Activated CD8-positive, alpha-beta memory T cell treated with anti-CD3 and anti-CD28 coated beads for 24 hours (primary cell): ENCODE results near the gene GALNT9.
"Not testable (repeated sequence)": the region's sequence is repeated elsewhere in the genome, so short reads cannot be mapped to it uniquely, and the experiment has no call there.

Source experiments
- DNase-seq: peaks from one replicate; pipeline ENCODE4 v3.0.0-alpha.2; 2020

The GALNT9 gene

DNA sequence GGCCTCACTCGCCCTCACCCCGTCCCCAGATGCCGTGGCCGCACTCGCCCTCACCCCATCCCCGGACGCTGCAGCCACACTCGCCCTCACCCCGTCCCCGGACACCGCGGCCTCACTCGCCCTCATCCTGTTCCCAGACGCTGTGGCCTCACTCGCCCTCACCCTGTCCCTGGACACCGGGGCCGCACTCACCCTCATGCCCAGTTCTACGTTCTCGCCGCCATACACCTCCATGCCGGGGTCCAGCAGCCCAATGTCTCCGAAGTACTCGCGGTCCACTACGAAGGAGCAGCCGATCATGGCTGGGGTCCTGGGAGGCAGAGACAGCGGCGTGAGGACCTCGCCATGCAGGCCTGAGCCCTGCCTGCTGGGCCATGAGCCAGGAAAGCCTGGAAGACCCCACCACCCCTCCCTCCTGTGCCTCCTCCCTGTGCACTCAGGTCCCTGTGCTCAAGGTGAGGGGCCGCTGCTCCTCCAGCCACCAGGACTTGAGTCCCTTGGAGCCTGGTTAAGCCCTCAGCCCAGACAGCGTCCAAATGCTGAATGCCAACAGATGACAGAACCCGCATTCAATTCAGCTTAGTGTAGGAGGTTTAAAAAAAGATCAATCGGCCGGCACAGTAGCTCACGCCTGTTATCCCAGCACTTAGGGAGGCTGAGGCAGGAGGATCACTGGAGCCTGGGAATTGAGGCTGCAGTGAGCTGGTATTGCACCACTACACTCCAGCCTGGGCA, 81.5 kb downstream of the GALNT9 start:
- DNase-seq: no peak

DNA sequence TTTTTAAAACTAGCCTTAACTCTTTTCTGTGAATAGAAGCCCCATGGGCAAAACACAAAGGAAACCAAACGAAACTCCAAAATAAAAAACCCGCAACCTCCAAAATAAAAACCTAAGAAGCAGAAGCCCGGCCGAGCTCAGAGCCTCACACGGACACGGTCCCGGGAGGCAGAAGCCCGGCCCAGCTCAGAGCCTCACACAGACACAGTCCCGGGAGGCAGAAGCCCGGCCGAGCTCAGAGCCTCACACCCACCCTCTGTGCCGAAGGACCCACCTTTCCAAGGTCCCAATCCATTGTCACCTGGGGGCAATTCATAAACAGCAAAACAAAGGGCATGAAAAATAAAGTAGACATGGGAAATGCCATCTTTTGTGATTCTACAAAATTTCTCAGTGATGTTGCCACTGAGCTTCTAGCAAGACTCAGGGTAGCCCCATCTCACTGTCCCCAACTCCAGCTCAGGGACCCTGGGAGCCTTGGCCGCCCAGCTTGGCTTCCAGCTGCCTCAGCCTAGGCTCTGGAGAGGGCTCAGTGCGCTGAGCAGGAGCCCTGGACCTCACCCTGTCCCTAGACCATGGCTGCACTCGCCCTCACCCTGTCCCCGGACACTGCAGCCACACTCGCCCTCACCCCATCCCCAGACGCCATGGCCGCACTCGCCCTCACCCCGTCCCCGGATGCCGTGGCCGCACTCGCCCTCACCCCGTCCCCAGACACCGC, 82.2 kb downstream of the GALNT9 start:
- DNase-seq: no peak

DNA sequence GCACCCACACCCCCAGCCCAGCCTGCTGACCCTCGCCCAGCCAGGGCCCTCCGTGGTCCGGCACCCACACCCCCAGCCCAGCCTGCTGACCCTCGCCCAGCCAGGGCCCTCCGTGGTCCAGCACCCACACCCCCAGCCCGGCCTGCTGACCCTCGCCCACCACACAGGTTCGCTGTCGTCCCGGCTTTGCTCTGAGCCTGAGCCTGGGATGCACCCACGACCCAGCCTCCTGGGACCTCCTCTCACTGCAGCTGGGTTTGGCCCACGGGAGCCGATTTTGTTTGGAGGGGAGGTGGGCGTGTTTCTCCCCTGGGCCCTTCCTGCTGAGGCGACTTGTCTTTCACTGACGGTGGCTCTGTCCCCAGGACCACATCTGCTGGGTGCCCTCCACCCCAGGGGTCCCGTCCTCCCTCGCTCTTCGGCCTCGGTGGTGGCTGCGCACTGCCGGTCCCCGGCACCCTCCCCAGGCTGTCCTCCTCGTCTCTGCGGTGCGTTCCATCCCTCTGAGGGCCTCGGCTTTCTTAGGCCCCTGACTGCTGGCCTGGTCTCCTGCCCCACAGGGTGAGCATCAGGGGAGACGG, 83.8 kb downstream of the GALNT9 start:
- no peak for DNase-seq

DNA sequence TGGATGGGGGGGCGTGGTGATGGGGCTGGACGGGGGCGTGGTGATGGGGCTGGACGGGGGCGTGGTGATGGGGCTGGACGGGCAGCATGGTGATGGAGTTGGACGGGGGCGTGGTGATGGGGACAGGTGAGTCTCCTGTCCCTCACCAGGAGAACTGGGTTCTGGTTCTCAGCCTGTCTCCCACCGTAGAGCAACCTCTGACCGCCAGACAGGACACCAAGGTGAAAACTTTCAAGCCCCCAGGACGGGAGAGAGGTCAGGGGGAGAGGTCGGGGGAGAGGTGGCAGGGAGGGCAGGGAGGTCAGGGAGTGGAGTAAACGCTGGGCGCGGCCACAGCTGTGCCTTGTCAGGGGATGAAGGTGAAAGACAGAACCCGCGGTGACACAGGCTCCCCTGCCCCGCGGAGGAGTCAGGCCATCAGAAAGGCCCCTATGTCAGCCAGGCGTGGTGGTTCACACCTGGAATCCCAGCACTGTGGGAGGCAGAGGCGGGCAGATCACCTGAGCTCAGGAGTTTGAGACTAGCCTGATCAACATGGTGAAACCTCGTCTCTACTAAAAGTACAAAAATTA, 84.6 kb downstream of the GALNT9 start:
- DNase-seq: no peak

DNA sequence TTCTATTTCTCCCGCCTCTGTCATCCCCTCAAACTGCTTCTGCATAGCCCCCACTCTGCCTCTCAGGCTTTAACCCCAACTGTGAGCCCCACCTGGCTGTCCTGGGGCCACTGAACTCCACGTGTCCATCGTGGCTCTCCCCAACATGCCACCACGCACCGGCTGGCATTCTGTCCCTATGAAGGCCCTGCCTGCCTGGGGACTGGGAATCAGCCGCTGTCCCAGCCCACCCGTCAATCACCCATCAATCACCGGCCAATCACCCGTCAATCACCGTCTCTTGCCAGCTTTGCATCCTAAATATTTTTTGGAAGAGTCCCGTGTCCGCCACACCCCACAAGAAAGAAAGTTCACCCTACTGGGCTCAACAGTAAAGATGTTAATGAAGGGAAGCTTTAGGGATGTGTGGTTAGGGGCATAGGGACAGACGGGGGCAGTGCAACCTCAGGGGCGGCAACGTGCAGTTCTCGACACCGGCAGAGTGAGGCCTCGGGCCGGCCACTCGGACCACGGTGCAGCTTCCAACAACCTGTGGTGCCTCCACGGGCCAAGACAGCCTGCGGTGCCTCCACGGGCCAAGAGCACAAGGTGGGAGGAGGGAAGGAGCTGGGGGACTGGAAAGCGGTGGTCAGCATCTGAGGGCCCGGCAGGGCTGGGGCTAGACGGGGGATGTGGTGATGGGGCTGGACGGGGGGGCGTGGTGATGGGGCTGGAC, 85.6 kb downstream of the GALNT9 start:
- DNase-seq: no peak

DNA sequence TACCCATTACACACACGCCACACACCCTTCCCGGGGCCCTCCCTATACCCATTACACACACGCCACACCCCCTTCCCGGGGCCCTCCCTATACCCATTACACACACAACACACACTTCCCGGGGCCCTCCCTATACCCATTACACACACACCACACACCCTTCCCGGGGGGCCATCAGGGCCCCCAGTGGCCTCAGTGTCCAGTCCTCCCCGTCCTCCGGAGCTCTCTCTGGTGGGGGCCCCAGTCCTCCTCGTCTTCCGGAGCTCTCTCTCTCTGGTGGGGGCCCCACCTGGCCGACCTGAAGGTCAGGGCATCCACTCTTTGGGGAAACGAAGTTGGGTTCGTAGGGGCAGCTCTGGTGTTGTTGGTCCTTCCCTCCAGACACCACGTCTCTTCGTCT, 86.2 kb downstream of the GALNT9 start:
- DNase-seq: not testable (repeated sequence)

DNA sequence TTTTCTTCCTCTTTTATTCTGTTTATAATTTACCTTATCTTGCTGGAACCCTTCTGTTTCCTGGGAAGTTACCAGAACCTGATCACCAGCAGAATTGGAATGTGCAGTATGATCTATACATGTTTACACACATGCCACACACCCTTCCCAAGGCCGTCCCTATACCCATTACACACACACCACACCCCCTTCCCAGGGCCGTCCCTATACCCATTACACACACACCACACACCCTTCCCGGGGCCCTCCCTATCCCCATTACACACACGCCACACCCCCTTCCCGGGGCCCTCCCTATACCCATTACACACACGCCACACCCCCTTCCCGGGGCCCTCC, 88.8 kb downstream of the GALNT9 start:
- not testable (repeated sequence) for DNase-seq

DNA sequence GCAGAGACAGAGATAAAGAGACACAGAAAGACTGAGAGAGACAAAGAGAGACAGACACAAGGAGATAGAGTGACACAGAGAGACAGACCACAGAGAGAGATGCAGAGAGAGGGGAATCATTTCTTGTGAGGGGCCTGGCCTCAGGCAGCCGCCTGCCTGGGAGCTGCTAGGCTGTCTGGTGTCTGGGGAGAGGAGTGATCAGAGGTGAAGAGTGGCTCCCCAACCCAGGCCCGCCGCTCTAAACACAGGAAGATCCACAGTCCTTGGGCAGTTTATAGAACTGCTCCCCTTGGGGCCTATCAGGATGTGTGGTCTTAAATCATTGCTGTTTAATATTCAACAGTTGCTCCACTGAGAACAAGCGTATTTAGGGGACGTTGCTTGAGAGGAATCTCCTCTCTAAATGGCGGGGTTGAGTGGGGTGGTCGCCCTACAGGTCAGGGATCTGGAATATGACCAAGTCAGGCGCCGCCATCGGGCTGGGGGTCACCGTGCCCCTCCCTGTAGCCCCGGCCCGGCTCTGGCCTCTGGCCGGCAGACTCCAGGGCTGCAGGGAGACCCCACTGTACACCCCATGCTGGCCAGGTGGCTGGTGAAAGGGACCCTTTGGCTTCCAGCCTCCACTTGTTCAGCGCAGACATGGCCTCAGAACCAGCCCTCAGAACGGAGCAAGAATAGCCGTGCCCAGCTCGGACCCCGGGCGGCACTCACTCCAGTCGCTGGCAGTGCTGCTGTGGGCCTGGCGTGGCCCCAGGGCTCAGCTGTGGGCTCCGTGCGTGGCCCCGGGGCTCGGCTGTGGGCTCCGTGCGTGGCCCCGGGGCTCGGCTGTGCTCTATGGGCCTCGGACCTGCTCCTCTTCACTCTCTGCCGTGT, 89.4 kb downstream of the GALNT9 start:
- DNase-seq: no peak

DNA sequence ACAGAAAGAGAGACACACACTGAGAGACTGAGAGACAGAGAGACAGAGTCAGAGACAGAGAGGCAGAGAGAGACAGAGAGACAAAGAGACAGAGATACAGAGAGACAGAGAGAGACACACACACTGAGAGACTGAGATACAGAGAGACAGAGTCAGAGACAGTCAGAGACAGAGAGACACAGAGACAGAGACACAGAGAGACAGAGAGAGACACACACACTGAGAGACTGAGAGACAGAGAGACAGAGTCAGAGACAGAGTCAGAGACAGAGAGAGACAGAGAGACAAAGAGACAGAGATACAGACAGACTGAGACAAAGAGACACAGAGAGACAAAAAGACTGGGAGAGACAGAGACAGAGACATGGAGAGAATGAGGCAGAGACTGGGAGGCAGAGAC, 90.0 kb downstream of the GALNT9 start:
- DNase-seq: no peak

DNA sequence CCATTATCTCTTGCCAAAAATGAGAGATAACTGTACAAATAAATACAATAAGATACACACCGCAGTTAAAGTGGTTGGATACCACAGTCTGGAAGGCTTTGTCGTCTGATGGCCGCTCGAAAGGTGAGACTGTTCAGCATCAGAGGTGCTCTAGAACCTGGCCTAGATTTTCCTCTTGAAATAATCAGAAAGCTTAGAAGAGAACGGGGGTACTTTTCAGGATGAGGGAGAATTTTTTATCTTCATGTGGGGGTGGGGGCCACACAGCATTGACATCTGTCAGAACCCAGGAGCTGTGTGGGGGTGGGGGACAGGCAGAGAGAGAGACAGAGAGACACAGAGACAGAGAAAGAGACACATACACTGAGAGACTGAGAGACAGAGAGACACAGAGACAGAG, 90.5 kb downstream of the GALNT9 start:
- no peak for DNase-seq

DNA sequence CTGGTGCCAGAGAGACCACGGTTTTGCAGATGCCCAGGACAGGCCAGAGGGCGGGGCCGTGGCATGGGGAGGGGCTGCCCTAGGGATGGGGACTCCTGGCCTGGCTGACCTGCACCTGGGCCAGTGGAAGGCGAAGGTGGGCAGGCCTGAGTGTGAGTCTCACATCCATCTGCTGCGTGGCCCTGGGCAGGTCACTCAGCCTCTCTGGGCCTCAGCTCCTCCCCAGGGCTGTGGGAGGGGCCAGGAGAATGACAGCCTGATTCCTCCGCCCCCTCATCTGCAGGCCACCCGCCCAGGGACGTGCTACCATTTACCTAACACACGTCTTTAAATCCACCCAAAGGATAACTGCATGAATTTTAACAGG, 90.9 kb downstream of the GALNT9 start:
- no peak for DNase-seq

DNA sequence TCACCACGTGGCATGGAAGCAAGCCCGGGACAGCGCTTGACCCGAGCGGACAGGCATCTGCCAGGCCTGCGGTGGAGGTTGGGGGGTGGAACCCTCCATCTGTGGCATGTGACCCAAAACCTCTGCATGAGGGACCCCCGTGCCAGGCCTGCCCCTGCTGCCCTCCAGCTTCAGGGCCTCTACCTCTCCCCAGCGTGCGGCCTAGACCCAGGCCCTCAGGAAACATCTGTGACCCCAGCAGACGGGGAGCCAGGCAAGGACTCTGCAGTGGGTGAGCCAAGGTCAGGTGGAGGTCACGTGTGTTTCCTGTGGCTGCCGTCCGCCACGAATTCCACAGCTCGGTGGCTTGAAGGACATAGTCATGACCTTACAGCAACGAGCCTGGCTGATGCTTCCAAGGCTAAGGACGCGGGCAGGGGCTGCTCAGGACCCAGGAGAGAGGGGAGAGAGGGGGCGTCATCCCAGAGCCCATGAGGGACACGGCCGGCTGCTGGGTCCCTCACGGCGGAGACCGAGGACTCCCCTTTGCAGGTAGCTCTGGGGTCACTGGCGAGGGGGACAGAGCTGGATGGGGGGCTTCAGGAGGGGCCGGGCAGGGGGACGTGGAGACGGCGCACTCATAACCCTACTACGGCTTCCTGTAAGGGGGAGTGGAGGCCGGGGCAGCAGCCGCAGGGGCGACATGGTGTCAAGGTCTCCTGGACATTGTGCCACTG, 91.5 kb downstream of the GALNT9 start:
- DNase-seq: no peak

DNA sequence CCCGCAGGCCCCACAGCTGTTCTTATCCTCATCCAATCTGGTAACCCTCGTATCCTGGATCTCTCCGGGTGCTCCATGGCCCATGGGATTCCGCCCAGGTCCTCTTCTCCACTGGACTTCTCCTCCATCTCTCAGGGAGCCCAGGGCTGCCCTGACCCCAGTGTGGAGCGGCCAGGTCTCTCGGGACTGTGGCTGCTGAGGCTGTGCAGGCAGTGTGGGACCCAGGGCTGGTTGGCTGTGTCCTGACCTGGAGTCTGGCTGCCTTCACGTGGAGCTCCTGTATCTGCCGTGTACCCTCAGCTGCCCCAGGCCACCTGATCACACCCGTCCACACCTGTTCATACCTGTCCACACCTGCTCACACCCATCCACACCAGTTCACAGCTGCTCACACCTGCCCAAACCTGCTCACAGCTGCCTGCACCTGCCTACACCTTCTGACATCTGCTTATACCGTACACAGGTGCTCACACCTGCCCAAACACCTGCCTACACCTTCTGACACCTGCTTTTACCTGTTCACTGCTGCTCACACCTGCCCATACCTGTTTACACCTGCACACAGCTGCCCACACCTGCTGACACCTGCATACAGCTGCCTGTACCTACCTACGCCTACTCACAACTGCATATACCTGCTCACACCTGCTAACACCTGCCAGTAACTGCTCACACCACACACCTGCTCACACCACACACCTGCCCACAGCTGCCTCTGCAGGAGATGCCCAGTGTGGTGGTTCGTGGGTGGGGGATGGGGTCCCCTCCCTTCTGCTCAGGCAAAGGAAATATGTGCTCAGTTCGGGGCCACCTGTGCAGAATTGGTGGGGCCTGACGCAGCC, 92.2 kb downstream of the GALNT9 start:
- DNase-seq: no peak

DNA sequence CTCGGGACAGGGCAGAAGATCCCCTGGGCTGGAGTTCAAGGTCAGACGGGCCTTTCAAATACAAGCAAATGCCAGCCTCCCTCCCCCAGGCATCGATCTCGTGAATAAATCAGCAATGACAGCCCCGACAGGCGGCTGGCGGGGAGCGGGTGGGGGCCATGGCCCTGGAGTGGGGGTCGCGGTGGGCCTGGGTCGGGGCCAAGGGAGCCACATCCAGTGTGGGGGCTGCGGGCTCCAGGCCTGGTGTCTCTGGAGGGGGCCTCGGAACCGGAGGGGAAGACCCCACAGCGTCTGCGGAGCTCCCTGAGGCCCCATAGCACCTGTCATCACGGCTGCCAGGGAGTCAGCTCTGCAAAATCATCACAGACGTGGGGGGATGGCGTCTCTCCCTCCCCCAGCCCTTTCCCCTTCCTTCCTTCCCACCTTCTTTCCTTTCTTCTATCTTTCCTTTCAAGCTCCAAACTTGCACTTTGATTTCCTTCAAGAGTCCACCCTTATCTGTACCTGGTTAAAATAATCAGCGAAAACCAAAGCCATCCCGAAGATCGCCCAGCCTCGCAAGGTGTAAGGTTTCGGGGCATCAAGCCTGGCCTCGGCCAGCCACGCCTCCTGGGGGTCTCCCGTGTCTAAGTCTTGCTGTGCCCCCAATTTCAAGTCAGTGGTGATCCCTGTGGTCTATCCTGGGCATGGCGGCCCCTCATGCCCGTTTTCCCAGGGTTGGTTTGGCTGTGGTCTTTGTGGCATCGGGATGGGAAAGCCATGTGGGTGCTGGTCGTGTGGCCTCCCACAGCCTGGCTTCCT, 93.1 kb downstream of the GALNT9 start:
- no peak for DNase-seq

DNA sequence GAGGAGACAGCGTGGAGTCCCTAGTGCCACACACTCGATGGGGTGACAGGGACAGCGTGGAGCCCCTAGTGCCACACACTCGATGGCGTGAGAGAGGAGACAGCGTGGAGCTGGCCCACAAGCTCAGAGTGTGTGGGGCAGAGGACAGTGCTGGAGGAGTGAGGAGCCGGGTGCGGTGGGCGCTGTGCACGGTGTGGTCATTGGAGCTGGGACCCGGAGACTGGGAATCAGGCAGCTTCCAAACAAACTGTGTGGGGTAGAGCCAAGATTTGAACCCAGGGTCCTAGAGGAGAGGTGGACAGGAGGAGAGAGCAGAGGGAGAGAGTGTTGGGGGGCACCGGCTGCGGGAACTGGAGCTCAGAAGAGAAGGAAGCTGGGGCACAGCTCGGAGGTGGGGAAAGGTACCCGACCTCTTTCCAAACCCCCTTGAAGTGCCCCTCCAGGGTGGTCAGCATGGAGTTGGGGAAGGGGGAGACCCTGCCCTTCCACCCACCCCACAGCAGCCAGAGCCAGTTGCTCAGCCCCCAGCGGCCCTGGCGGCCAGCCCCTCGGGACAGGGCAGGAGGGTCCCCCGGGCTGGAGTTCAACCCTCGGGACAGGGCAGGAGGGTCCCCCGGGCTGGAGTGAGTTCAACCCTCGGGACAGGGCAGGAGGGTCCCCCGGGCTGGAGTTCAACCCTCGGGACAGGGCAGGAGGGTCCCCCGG, 94.1 kb downstream of the GALNT9 start:
- no peak for DNase-seq

DNA sequence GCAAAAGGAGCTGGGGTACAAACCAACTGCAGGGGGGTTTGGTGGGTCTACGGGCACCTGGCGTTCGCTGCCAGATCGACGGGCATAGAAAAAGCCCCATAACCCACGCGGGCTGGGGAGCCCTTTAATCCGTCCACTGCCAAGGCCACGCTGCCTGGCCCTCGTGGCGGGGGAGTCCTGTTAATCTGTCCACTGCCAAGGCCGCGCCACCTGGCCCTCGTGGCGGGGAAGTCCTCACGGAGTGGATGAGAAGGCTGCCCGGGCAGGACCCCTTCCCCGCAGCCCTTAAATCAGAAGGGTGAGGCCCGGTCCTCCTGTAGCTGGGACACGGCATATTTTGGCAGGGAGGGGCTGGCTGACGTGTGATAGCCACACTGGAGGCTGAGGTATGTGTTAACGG, 99.0 kb downstream of the GALNT9 start:
- no peak for DNase-seq

DNA sequence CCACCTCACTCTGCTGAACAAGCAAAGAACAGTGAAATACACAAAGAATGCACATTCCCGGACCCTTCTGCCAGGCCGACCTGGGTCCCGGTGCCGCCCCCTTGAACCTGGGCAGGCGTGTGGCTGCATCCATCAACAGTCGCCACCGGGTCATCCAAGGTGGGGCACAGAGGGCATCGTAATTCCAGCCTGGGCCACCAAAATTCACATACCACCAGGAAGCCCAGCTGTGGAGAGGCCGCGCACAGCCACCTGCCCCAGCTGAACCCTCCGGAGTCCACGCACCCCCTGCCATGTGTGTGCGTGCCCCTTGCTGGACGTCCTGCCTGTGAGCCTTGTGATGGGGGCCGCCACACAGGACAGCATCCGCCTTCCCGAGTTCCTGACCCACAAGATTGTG, 99.5 kb downstream of the GALNT9 start:
- no peak for DNase-seq

DNA sequence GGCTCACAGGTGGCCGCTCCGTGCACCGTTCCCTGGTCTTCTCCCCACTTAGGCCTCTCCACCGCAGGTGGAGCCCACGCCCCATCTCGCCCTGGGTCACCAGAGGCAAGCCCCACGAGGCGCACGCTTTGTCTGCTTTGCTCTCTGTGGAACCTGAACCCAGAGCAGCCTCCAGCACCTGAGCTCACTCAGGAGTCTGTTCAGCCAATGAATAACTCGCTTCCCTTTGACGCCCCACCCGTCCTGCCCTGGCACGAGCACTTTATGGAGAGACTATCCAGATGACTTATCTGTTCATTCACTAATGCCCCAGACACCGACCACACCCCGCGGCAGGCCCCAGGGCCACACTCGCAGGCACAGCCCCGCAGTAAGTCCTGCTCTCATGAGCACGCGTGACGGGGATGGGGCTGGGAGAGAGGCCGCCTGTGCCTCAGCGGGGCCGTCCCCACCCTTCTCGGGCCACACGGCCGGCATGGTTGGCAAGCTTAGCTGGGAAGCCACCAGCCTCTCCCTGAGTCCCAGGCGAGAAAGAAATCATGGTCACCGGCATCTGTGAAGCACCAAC, 100.1 kb downstream of the GALNT9 start:
- no peak for DNase-seq
